GM19193 (cell line): ENCODE results near the gene SYNDIG1L.

ENCODE experiments used
- POLR2A ChIP-seq: IDR thresholded peaks from 4 replicates; pipeline ENCODE4 v1.6.1; 2011; ENCODE audit not compliant: insufficient read depth, insufficient read length; ENCODE audit errors: extremely low read depth

The SYNDIG1L gene

GRCh38 chr14:74400919-74401503 is 25.0 kb downstream of the SYNDIG1L start:
- TF ChIP-seq POLR2A: no peak

- TF ChIP-seq POLR2A: no peak
These were observed 25.9 kb downstream of the SYNDIG1L start for GRCh38 chr14:74400031-74400685.

DNA sequence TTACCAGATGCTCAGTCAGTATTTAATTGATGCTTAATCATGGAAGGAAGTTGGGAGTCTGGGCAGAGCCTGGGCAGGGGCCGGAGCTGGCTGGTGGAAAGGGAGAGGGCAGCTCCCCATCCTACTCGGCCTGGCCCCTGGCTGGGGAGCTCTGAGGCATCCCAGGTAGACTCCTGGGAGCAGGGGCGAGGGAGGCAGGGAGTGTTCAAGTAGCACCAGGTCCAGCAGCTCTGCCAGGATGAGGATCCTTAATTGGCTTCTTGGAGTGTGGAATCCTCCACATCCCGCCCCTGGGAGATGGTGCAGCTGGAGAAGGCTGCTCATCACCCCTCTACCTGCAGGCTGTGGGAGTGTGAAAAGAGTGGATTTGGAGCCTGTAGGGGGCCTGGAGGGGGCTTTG is 30.9 kb downstream of the SYNDIG1L start:
- TF ChIP-seq POLR2A: no peak

- no peak for TF ChIP-seq POLR2A
These were observed 31.5 kb downstream of the SYNDIG1L start for GRCh38 chr14:74394549-74394948.

GRCh38 chr14:74392616-74393570 is 33.1 kb downstream of the SYNDIG1L start:
- TF ChIP-seq POLR2A: no peak

DNA sequence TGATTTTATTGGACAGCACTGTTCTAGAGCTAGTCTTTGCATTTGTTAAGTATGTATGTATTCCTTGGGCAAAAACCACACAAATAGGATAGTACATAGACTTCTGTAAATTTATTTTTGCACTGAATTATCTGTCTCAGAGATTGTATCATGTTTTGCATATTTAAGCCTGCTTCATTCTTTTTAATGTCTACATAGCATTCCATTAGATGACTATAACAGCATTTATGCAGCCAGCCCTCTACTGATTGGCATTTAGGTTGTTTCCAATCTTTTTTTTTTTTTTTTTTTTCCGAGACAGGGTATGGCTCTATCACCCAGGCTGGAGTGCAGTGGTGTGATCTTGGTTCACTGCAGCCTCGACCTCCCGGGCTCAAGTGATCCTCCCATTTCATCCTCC is 34.5 kb downstream of the SYNDIG1L start:
- no peak for TF ChIP-seq POLR2A

DNA sequence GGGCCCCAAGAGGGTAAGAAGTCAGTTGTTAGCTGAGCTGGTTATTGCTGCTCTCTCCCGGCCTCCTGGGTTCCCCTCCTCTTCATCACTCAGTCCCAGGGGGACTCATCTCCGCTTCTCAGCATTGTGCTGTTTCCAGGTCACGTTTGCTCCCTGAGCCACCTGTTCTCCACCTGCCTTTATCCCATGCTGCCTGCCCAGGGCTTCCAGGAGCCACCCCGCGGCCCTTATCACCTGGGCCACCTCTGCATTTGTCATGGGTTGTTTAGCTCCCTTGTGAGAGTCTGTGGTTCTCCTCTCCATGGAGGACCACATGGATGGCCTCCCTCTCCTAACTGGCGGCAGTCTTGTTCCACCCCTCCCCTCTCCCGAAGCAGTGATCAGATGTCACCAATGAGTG is 36.0 kb downstream of the SYNDIG1L start:
- TF ChIP-seq POLR2A: no peak

DNA sequence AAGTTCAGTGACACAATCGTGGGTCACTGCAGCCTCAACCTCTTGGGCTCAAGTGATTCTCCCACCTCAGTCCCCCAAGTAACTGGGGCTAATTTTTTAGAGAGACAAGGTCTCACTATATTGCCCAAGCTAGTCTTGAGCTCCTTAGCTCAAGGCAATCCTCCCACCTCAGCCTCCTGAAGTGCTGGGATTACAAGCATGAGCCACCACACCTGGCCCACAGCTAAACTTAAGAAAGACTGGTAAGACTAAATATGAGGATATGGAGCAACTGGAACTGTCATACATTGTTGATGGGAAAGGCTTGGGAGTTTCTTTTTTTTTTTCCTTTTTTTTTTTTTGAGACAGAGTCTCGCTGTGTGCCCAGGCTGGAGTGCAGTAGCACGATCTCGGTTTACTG is 43.8 kb downstream of the SYNDIG1L start:
- TF ChIP-seq POLR2A: no peak

GRCh38 chr14:74380845-74381244 is 45.2 kb downstream of the SYNDIG1L start:
- no peak for TF ChIP-seq POLR2A

DNA sequence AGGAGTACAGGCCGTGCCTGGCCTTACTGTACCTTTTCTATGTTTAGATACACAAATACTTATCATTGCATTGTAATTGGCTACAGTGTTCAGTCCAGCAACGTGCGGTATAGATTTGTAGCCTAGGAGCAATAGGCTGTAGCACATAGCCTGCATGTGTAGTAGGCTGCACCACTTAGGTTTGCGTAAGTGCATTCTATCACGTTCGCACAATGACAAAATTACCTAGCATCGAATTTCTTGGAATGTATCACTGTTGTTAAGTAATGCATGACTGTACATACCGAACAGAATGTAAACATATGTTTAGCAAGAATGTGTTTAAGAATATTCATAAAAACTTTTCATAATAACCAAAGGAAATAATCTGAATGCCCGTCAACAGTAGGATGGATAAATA is 45.8 kb downstream of the SYNDIG1L start:
- TF ChIP-seq POLR2A: no peak

- TF ChIP-seq POLR2A: no peak
These were observed 47.9 kb downstream of the SYNDIG1L start for GRCh38 chr14:74377976-74378690.

DNA sequence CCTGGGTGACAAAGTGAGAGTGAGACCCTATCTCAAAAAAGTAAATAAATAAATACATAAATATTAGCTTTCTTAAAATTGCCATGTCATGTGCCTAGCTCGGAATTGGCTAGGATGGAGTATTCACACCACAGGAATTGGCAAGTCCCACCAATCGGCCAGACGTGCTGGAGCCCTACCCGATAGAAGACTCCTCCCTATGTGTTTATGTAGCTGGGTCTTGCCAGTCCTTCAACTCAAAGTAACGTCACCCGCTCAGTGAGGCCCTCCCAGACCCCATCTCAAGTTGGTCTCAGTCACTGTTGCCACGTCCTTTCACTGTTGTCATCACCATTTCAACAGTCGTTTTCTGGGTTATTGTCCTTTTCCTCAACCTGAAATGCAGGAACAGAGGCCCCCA is 57.6 kb downstream of the SYNDIG1L start:
- no peak for TF ChIP-seq POLR2A

GRCh38 chr14:74368026-74368425 is 58.0 kb downstream of the SYNDIG1L start:
- TF ChIP-seq POLR2A: no peak

DNA sequence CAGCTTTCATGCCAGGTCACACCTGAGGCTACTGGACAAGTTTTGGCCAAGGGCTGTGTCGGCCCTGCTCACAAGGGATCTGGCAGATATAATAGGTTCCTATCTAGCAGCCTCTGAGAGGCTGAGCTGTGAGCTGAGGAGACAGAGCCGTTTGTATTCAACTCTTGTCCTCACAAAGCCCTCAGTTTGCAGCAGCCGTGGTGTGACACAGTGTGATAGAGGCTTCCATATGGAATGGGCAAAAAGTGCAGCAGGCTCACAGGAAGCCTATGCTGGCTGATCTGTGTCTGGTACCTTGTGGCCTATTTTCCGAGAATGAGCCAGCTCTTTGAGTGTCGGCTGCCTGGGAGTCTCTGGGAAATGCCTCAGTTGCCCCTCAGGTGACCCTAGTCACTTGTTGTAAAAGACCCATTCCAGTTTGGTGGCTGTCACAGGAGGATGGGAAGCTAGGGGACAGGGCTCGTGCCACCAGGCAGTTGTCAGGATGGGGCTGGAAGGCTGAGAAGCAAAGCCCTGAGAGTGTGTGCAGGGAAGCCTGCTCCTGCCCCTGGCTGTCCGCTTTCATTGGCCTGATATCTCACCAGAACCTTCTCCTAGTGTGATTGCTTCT is 61.6 kb downstream of the SYNDIG1L start:
- no peak for TF ChIP-seq POLR2A
